GM10266 (cell line): ENCODE results near the gene ATP2B2.

Source experiments
- DNase-seq: peaks from one replicate; pipeline ENCODE4 v3.0.0; 2012; ENCODE audit errors: extremely low spot score
- TF ChIP-seq, protein P1 (sequence below): IDR thresholded peaks from 2 replicates; pipeline ENCODE4 v1.5.1; 2012; ENCODE audit warnings: mild to moderate bottlenecking, low read depth; ENCODE audit not compliant: control insufficient read depth, insufficient read depth; ENCODE audit errors: missing control alignments

The ATP2B2 gene

DNA sequence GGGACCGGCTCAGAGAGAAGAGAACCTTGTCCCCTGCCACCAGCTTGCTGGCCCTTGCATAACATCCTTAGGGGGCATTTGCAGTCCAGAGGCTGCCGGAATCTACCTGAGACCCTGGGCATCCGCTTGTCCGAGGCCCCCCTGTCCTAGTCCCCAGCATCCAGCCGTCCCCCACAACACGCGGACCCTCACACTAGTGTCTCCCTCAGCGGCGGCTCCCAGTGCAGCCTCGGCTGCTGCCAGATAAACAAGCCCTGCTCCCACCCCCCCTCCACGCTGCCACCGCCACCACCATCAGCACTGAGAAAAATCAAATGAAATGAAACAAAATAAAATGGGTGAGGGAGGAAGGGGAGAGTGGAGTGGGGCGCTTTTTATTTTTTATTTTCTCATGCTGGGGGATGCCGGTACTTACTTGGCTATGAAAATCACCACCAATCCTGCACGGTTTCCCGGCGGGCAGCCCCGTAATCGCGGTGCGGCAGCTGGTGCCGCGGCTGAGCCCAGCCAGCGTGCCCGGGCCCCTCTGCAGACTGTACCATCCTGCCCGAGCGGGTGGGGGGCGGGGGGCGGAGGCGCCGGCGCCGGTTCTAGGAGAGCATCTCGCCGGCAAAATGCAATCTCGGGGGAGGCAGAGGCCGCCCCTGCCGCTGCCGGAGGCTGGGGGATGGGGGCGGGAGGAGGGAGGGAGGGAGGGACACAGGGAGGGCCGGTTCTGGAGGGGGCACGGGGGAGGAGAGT is at the start of gene ATP2B2:
ATP2B2 (minus strand) TSS at position 537 of the 741 bp plus-strand sequence. CDS start 56,043 bp downstream, outside the sequence.
- no peak for DNase-seq
- TF ChIP-seq, protein P1, sequence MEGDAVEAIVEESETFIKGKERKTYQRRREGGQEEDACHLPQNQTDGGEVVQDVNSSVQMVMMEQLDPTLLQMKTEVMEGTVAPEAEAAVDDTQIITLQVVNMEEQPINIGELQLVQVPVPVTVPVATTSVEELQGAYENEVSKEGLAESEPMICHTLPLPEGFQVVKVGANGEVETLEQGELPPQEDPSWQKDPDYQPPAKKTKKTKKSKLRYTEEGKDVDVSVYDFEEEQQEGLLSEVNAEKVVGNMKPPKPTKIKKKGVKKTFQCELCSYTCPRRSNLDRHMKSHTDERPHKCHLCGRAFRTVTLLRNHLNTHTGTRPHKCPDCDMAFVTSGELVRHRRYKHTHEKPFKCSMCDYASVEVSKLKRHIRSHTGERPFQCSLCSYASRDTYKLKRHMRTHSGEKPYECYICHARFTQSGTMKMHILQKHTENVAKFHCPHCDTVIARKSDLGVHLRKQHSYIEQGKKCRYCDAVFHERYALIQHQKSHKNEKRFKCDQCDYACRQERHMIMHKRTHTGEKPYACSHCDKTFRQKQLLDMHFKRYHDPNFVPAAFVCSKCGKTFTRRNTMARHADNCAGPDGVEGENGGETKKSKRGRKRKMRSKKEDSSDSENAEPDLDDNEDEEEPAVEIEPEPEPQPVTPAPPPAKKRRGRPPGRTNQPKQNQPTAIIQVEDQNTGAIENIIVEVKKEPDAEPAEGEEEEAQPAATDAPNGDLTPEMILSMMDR = no peak

DNA sequence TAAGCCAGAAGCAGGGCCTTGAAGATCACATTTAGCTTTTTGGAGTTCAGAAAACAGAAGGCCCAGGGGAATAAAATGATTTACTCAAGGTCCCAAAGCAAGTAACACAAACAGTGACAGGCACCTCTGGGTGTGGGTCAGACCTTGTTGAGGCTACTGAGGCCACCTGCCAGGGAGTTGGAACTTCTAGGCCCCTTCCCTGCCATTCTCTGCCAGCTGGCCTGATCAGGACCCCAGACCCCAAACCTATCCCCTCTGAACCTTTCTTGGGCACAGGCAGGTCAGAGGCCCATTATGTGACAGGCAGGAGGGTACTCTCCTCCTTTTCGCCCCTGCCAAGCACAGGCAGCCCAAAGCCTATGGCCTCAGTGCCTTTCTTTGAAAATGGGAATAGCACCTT is 49.4 kb upstream of the ATP2B2 start:
- no peak for DNase-seq
- TF ChIP-seq, protein P1 = no peak

DNA sequence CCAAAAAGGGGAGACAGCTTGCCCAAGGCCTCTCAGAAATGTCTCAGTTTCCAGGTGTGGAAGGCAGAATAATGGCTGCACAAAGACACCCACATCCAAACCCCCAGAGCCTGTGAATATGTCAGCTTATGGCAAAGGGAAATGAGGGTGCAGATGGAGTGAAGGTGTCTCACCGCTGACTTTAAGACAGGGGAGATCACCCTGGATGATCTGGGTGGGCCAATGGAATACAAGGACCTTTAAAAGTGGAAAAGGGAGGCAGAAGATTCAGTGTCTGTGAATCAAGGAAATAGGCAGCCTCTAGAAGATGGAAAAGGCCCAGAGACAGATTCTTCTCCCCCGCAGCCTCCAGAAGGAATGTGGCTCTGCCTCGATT is 48.8 kb upstream of the ATP2B2 start:
- no peak for DNase-seq

DNA sequence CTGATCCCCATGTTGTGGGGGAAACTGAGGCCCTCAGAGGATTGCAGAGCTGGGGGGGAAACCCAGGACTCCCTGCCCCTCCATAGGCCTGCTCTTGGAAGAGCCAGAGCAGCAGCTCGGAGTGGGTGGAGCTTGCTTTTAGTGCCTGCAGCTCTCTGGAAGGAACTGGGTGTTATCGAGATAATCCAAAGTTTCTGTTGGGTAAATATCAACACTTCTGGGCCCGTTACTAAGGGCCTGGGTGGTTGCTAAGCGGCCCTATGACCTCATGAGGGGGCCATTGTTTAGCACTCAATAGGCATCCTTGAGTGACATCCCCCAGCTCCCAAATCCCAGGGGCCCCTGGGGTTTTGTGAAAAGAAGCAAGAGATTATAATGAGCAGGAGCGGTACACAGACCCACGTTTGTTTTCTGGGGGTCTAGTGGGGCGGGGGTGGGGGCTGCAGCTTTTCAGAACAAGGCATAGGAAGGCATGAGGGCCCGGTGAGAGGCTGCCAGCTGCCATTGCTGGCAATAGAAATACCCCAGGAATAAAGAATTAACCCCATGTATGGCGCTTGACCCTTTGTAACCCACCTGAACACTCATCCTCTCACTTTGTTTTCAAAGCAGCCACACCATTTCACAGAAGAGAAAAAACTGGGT is 48.3 kb upstream of the ATP2B2 start:
- no peak for DNase-seq
- TF ChIP-seq, protein P1 = no peak

More for the DNA sequence above, 48.8 kb upstream of the ATP2B2 start:
- TF ChIP-seq, protein P1 = no peak

DNA sequence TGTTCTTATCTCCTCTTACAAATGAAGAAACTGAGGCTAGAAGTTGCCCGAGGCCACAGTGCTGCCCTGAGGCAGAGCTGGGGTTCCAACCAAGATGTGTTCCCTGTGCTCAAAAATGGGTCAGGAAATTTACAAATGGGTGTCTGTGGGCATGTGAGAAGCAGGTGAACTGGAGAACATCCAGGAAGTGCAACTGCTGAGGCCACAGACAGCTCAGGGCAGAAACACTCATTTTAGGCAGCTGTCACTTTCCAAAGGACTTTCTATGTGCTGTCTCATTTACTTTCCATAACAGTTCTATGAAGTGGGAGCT is 47.2 kb upstream of the ATP2B2 start:
- TF ChIP-seq, protein P1 = no peak
- no peak for DNase-seq

DNA sequence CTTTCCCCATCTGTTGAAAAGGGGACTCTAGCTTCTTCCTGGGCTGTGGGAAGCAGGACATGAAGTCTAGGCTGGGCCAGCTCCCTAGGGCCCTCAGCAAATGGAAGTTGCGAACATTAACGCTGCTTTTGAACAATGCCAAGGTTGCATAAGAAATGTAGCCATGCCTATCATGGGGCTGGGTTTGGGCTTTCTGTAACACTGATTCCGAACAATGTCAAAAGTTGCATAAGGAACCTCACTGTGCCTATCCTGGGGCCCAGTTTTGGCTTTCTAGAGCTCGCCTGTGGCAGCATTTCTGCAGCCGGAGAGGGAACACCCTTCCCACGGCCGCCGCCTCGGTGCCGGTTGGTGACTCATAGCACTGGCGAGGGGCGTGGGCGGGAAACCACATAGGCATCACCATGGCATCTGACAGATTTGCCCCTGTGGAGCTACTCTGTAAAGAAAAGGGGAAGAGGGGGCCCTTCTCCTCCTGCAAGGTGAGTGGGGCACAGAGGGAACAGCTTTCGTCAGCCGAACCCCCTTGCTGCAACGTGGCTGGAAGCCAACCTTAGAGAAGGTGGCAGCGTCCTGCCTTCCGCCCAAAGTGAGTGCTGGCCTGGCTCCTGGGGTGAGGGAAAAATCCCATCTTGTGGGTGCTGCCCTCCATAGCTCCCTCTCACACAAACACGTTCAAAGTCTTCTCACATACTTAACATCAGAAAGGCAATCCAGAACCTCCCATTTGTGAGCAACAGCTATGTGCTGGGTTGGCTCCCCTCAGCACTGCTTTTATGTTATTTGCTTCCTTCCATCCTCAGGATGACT is 46.6 kb upstream of the ATP2B2 start:
- TF ChIP-seq, protein P1 = no peak
- no peak for DNase-seq
